HG03064 (cell line): ENCODE results near the gene CR1.
"Not testable (repeated sequence)": the region's sequence is repeated elsewhere in the genome, so short reads cannot be mapped to it uniquely, and the experiment has no call there.

Source experiments
- ATAC-seq: cut with Tn5 transposase; IDR thresholded peaks from one replicate; pipeline ENCODE4 v1.9.1; 2021; ENCODE audit warnings: low read depth; ENCODE audit not compliant: unreplicated experiment

CR1 gene

GRCh38 chr1:207638487-207639145 is 142.7 kb downstream of the CR1 start:
- ATAC-seq, result not testable (repeated sequence)

GRCh38 chr1:207639362-207639761 is 143.4 kb downstream of the CR1 start:
- ATAC-seq, result not testable (repeated sequence)

GRCh38 chr1:207644166-207644851 is 148.4 kb downstream of the CR1 start:
- no peak for ATAC-seq

- ATAC-seq, result peak; percentile 79
Observed at GRCh38 chr1:207644852-207645634, 149.1 kb downstream of the CR1 start, which contains the start of gene CR1L. Gene CR1L (plus strand): TSS chr1:207645133. CDS start chr1:207645234, 101 bp downstream.

GRCh38 chr1:207645635-207646081 is 149.7 kb downstream of the CR1 start:
- no peak for ATAC-seq

- no peak for ATAC-seq
Observed at GRCh38 chr1:207646171-207646570, 150.2 kb downstream of the CR1 start.

- ATAC-seq, result no peak
Observed at GRCh38 chr1:207646944-207647579, 151.1 kb downstream of the CR1 start.

GRCh38 chr1:207647671-207648333 is 151.8 kb downstream of the CR1 start:
- no peak for ATAC-seq

GRCh38 chr1:207648334-207649209 is 152.6 kb downstream of the CR1 start:
- no peak for ATAC-seq

- ATAC-seq, result no peak
Observed at GRCh38 chr1:207649210-207649753, 153.3 kb downstream of the CR1 start.

GRCh38 chr1:207649865-207650580 is 154.1 kb downstream of the CR1 start:
- ATAC-seq, result no peak

- no peak for ATAC-seq
Observed at GRCh38 chr1:207651583-207651982, 155.6 kb downstream of the CR1 start.

- ATAC-seq, result no peak
Observed at GRCh38 chr1:207654320-207654719, 158.4 kb downstream of the CR1 start.

- no peak for ATAC-seq
Observed at GRCh38 chr1:207658408-207658807, 162.5 kb downstream of the CR1 start.

- ATAC-seq, result no peak
Observed at GRCh38 chr1:207658904-207659485, 163.0 kb downstream of the CR1 start.

GRCh38 chr1:207659545-207660153 is 163.7 kb downstream of the CR1 start:
- ATAC-seq, result no peak

- ATAC-seq, result not testable (repeated sequence)
Observed at GRCh38 chr1:207661420-207661819, 165.5 kb downstream of the CR1 start.

GRCh38 chr1:207666342-207666741 is 170.4 kb downstream of the CR1 start:
- ATAC-seq, result no peak
